ENCODE data around the gene RBM14.
"Not testable (repeated sequence)": the region's sequence is repeated elsewhere in the genome, so short reads cannot be mapped to it uniquely, and the experiment has no call there.

RBM14 gene

GRCh38 chr11:66636411-66636810, 20.0 kb downstream of the RBM14 start:
- H3K9ac ChIP-seq (ENCODE audit: low read depth, low read length) = no peak overlapping the region
- no peaks in the 10 kb centered on the region for H3K9me3 ChIP-seq (ENCODE audit: control insufficient read depth, insufficient read depth, low read length)
- peaks cover 35% of the 10 kb centered on the region for H3K36me3 ChIP-seq (ENCODE audit: insufficient read depth, low read length)
- peaks cover 17% of the 10 kb centered on the region for H3K4me1 ChIP-seq (ENCODE audit: insufficient read depth, low read length)

GRCh38 chr11:66637557-66638176, 21.2 kb downstream of the RBM14 start:
- no peaks in the 10 kb centered on the region for H3K9me3 ChIP-seq (ENCODE audit: control insufficient read depth, insufficient read depth, low read length)
- H3K36me3 ChIP-seq (ENCODE audit: insufficient read depth, low read length) = peaks cover 30% of the 10 kb centered on the region
- H3K4me1 ChIP-seq (ENCODE audit: insufficient read depth, low read length) = peaks cover 19% of the 10 kb centered on the region
- H3K9ac ChIP-seq (ENCODE audit: low read depth, low read length) = peak overlapping the region; percentile 61

GRCh38 chr11:66638177-66639065, 22.0 kb downstream of the RBM14 start, which contains the start of gene RBM4:
RBM4 (plus strand) TSS chr11:66638703; CDS start chr11:66639712, 1,009 bp downstream.
- Histone ChIP-seq H3K4me1 (ENCODE audit: insufficient read depth, low read length) (peaks cover 20% of the 10 kb centered on the region), H3K36me3 (ENCODE audit: insufficient read depth, low read length) (peaks cover 32% of the 10 kb centered on the region), H3K9me3 (ENCODE audit: control insufficient read depth, insufficient read depth, low read length) (no peaks in the 10 kb centered on the region), H3K9ac (ENCODE audit: low read depth, low read length) (peak within 1 kb of the TSS; percentile 94)

GRCh38 chr11:66639066-66639813, 22.8 kb downstream of the RBM14 start:
- Histone ChIP-seq H3K36me3 (ENCODE audit: insufficient read depth, low read length) (peaks cover 39% of the 10 kb centered on the region), H3K9me3 (ENCODE audit: control insufficient read depth, insufficient read depth, low read length) (no peaks in the 10 kb centered on the region), H3K9ac (ENCODE audit: low read depth, low read length) (peak overlapping the region; percentile 94), H3K4me1 (ENCODE audit: insufficient read depth, low read length) (peaks cover 20% of the 10 kb centered on the region)

- Histone ChIP-seq H3K36me3 (ENCODE audit: insufficient read depth, low read length) (peaks cover 46% of the 10 kb centered on the region), H3K9ac (ENCODE audit: low read depth, low read length) (peak overlapping the region; percentile 94; the same call in 1 of the 2 replicates)
Measured at GRCh38 chr11:66639814-66640340, 23.4 kb downstream of the RBM14 start.

GRCh38 chr11:66641834-66642233, 25.4 kb downstream of the RBM14 start:
- Histone ChIP-seq H3K36me3 (ENCODE audit: insufficient read depth, low read length) (peaks cover 64% of the 10 kb centered on the region), H3K9ac (ENCODE audit: low read depth, low read length) (no peak overlapping the region), H3K9me3 (ENCODE audit: control insufficient read depth, insufficient read depth, low read length) (no peaks in the 10 kb centered on the region), H3K4me1 (ENCODE audit: insufficient read depth, low read length) (peaks cover 20% of the 10 kb centered on the region)

More at GRCh38 chr11:66639814-66640340, 23.4 kb downstream of the RBM14 start:
- H3K4me1 ChIP-seq (ENCODE audit: insufficient read depth, low read length) = peaks cover 20% of the 10 kb centered on the region
- not testable (repeated sequence) for H3K9me3 ChIP-seq (ENCODE audit: control insufficient read depth, insufficient read depth, low read length)

- no peak overlapping the region for H3K9ac ChIP-seq (ENCODE audit: low read depth, low read length)
- H3K9me3 ChIP-seq (ENCODE audit: control insufficient read depth, insufficient read depth, low read length) = no peaks in the 10 kb centered on the region
- H3K4me1 ChIP-seq (ENCODE audit: insufficient read depth, low read length) = peaks cover 20% of the 10 kb centered on the region
- H3K36me3 ChIP-seq (ENCODE audit: insufficient read depth, low read length) = peaks cover 70% of the 10 kb centered on the region
Measured at GRCh38 chr11:66643745-66644437, 27.5 kb downstream of the RBM14 start.

GRCh38 chr11:66646828-66647227, 30.4 kb downstream of the RBM14 start:
- no peak overlapping the region for H3K9ac ChIP-seq (ENCODE audit: low read depth, low read length)
- 0 out of 2 replicates have a peak, but pooled peaks cover 3% of the 10 kb centered on the region for H3K4me1 ChIP-seq (ENCODE audit: insufficient read depth, low read length)
- H3K9me3 ChIP-seq (ENCODE audit: control insufficient read depth, insufficient read depth, low read length) = no peaks in the 10 kb centered on the region
- peaks cover 62% of the 10 kb centered on the region for H3K36me3 ChIP-seq (ENCODE audit: insufficient read depth, low read length)

GRCh38 chr11:66649903-66650302, 33.5 kb downstream of the RBM14 start:
- no peaks in the 10 kb centered on the region for H3K9me3 ChIP-seq (ENCODE audit: control insufficient read depth, insufficient read depth, low read length)

GRCh38 chr11:66651016-66651415, 34.6 kb downstream of the RBM14 start:
- Histone ChIP-seq H3K36me3 (ENCODE audit: insufficient read depth, low read length) (peaks cover 32% of the 10 kb centered on the region), H3K4me1 (ENCODE audit: insufficient read depth, low read length) (no peaks in the 10 kb centered on the region)

More at GRCh38 chr11:66649903-66650302, 33.5 kb downstream of the RBM14 start:
- no peaks in the 10 kb centered on the region for H3K4me1 ChIP-seq (ENCODE audit: insufficient read depth, low read length)
- H3K36me3 ChIP-seq (ENCODE audit: insufficient read depth, low read length) = peaks cover 41% of the 10 kb centered on the region
- H3K9ac ChIP-seq (ENCODE audit: low read depth, low read length) = no peak overlapping the region

GRCh38 chr11:66652651-66653050, 36.2 kb downstream of the RBM14 start:
- peaks cover 24% of the 10 kb centered on the region for H3K36me3 ChIP-seq (ENCODE audit: insufficient read depth, low read length)
- H3K9ac ChIP-seq (ENCODE audit: low read depth, low read length) = no peak overlapping the region

More at GRCh38 chr11:66651016-66651415, 34.6 kb downstream of the RBM14 start:
- H3K9ac ChIP-seq (ENCODE audit: low read depth, low read length) = no peak overlapping the region
- H3K9me3 ChIP-seq (ENCODE audit: control insufficient read depth, insufficient read depth, low read length) = no peaks in the 10 kb centered on the region

GRCh38 chr11:66653123-66653522, 36.7 kb downstream of the RBM14 start:
- Histone ChIP-seq H3K36me3 (ENCODE audit: insufficient read depth, low read length) (peaks cover 23% of the 10 kb centered on the region), H3K9me3 (ENCODE audit: control insufficient read depth, insufficient read depth, low read length) (no peaks in the 10 kb centered on the region), H3K9ac (ENCODE audit: low read depth, low read length) (no peak overlapping the region), H3K4me1 (ENCODE audit: insufficient read depth, low read length) (no peaks in the 10 kb centered on the region)

More at GRCh38 chr11:66652651-66653050, 36.2 kb downstream of the RBM14 start:
- Histone ChIP-seq H3K9me3 (ENCODE audit: control insufficient read depth, insufficient read depth, low read length) (no peaks in the 10 kb centered on the region), H3K4me1 (ENCODE audit: insufficient read depth, low read length) (no peaks in the 10 kb centered on the region)

GRCh38 chr11:66659763-66660162, 43.3 kb downstream of the RBM14 start:
- H3K9me3 ChIP-seq (ENCODE audit: control insufficient read depth, insufficient read depth, low read length) = no peaks in the 10 kb centered on the region
- no peak overlapping the region for H3K9ac ChIP-seq (ENCODE audit: low read depth, low read length)
- H3K36me3 ChIP-seq (ENCODE audit: insufficient read depth, low read length) = peaks cover 22% of the 10 kb centered on the region
- no peaks in the 10 kb centered on the region for H3K4me1 ChIP-seq (ENCODE audit: insufficient read depth, low read length)

All from ES-I3 (cell line).